Brain microvascular endothelial cell (primary cell): Measurements from ENCODE around the gene PTDSS2.

Source experiments
- DNase-seq: peaks from one replicate; pipeline ENCODE4 v3.0.0-alpha.2; 2020
- H3K27ac ChIP-seq: fragments of 250-450 bp; sonication (Bioruptor Pico); 2 replicates; pipeline ENCODE4 v1.5.1; 2020; ENCODE audit warnings: mild to moderate bottlenecking, moderate library complexity
- H3K27me3 ChIP-seq: fragments of 250-450 bp; sonication (Bioruptor Pico); replicated peaks from 2 replicates; pipeline ENCODE4 v1.5.1; 2020; ENCODE audit warnings: mild to moderate bottlenecking
- H3K36me3 ChIP-seq: fragments of 250-450 bp; sonication (Bioruptor Pico); replicated peaks from 2 replicates; pipeline ENCODE4 v1.5.1; 2020; ENCODE audit warnings: mild to moderate bottlenecking
- H3K4me3 ChIP-seq: 2 replicates; pipeline ENCODE4 v1.5.1; 2011; ENCODE audit warnings: low read depth, mild to moderate bottlenecking, control low read depth, low read length, moderate library complexity
- in situ Hi-C: cut with HindIII; loops from 2 replicates; pipeline ENCODE4 v1.10.0; 2017; ENCODE audit warnings: low sequenced_read_pairs, low pct_ligation_motif_present
- TF ChIP-seq, protein P1 (sequence below): IDR thresholded peaks from 2 replicates; pipeline ENCODE4 v1.5.1; 2011; ENCODE audit warnings: low read depth, mild to moderate bottlenecking, moderate library complexity, low read length, control low read depth, inconsistent platforms; ENCODE audit errors: missing control alignments

PTDSS2 gene

DNA sequence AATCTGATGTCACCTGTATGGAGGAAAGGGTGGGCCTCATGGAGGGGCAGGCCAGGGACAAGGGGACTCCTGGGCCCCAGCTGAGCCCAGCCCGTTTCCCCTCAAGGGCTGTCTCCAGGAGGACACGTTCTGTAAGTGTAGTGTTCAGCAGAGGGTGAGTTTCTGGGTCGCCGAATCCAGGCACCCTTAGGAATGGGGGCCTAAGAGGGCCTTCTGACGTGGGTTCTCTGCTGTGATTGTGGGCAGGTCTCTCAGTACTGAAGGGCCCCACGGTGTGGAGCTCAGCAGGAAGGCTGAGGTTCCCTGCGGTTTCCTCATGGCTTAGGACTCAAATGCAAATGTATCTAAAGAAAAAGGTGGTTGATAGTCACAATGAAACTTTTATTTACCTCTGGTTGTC is 6.5 kb downstream of the PTDSS2 start:
- no peak overlapping the region for H3K4me3 ChIP-seq
- no peak overlapping the region for H3K27ac ChIP-seq
- no peak for DNase-seq
- TF ChIP-seq, protein P1, sequence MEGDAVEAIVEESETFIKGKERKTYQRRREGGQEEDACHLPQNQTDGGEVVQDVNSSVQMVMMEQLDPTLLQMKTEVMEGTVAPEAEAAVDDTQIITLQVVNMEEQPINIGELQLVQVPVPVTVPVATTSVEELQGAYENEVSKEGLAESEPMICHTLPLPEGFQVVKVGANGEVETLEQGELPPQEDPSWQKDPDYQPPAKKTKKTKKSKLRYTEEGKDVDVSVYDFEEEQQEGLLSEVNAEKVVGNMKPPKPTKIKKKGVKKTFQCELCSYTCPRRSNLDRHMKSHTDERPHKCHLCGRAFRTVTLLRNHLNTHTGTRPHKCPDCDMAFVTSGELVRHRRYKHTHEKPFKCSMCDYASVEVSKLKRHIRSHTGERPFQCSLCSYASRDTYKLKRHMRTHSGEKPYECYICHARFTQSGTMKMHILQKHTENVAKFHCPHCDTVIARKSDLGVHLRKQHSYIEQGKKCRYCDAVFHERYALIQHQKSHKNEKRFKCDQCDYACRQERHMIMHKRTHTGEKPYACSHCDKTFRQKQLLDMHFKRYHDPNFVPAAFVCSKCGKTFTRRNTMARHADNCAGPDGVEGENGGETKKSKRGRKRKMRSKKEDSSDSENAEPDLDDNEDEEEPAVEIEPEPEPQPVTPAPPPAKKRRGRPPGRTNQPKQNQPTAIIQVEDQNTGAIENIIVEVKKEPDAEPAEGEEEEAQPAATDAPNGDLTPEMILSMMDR, result no peak
- peaks cover 16% of the 10 kb centered on the region for H3K36me3 ChIP-seq
- in situ Hi-C loops, result no loop called here
- H3K27me3 ChIP-seq, result no peaks in the 10 kb centered on the region

DNA sequence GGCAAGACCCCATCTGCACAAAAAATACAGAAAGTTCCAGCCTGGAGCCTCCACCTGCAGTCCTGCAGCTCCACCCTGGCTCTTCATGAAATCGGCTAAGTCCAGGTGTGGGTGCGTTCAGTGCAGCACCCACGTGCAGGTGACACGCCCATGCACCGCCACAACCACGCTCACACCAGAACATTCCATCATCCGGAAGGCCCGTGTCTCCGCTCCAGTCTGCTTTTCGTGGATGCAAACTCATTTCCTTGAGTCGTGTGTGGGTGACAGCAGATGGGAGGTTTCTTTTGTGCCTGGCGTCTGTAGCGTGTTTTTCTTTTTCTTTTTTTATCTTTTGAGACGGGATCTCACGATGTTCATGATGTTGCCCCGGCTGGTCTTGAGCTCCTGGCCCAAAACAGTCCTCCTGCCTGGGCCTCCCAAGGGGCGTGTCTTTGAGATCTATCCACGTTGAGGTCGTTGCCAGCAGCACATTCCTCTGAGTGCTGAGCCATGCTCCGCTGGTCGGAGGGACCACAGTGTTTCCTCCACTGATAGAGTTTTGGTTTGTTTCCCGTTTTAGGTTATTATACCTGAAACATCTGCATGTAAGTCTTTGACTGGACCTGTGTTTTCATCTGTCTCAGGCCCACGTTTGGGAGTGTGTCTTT is 7.2 kb downstream of the PTDSS2 start:
- Histone ChIP-seq H3K27me3 (no peaks in the 10 kb centered on the region), H3K27ac (no peak overlapping the region), H3K4me3 (no peak overlapping the region), H3K36me3 (peaks cover 18% of the 10 kb centered on the region)
- DNase-seq, result no peak
- in situ Hi-C loops, result no loop called here
- TF ChIP-seq, protein P1, result no peak

DNA sequence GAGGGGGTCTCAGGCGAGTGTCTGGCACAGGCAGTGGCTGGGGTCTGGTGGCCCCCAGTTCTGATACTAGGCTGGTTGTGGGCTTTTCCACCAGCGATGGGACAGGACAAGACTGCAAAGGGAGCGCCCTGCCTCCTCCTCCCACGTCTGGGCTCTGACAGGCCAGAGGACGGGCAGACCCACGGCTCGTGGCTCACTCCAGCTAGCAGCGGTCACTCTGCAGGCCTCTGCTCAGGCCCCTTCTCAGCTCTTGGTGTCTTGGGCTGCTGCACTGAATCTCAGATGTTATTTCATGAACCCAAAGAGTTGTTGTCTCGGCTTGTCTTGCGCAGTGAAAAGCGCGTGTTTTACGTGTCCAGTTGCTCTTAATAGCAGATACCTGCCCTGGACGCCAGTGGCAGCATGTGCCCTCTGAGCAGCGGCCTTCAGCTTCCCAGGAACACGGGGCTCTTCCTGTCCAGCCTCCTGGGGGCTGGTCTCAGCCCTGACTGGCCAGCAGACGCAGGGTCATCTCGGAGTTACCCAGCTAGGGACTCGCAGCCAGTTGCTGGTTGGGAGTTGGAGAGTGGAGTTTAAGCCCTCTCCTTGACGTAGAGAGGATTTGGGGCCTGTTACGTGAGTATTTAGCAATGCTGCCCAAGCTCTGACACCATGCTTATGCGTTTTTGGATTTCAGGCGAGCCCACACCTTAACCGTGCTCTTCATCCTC is 9.6 kb downstream of the PTDSS2 start:
- no peaks in the 10 kb centered on the region for H3K27me3 ChIP-seq
- no peak for DNase-seq
- no peak overlapping the region for H3K27ac ChIP-seq
- TF ChIP-seq, protein P1, result no peak
- peaks cover 12% of the 10 kb centered on the region for H3K36me3 ChIP-seq
- H3K4me3 ChIP-seq, result no peak overlapping the region
- in situ Hi-C loops, result no loop called here

DNA sequence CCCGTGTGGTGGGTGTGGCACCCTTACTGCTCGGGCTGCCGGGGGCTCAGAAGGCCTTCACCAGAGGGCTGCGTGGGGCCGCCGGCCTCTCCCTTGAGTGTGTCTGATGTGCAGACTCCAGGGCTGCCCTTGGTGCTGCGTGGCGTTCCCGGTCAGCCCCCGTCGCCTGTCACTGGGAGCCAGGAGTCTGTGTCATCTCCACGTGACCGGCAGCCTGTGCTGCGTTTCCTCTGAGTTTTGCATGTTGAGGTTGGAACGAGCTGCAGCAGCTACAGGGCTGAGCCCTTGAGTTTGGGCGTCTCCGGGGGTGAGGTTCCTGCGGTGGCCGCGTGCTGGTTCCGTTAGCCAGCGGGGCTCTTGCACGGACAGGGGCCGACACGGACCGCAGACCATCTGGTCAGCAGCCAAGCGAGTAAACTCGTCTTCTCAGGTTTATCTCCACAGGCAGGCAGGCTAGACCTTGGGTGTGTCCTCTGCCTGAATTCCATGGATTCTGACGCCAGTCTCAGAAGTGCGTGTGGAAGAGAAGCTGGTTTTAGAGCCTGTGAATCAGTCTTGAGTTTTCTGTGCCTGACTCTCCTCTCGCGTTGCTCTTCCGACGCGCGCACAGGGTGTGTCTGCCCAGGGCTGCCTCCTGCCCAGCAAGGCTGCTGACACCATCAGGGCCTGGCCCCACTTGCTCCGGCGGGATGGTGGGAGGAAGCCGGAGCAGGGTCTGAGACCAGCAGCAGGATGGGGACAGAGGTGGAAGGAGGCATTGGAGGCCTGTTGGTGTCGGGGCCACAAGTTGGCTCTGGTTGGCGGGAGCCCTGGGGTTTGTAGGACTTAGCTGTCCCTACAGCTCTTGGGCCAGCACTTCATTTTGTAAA is 10.5 kb downstream of the PTDSS2 start:
- Histone ChIP-seq H3K36me3 (peaks cover 12% of the 10 kb centered on the region), H3K4me3 (no peak overlapping the region), H3K27me3 (no peaks in the 10 kb centered on the region), H3K27ac (no peak overlapping the region)
- DNase-seq, result no peak
- TF ChIP-seq, protein P1, result no peak
- in situ Hi-C loops, result no loop called here

DNA sequence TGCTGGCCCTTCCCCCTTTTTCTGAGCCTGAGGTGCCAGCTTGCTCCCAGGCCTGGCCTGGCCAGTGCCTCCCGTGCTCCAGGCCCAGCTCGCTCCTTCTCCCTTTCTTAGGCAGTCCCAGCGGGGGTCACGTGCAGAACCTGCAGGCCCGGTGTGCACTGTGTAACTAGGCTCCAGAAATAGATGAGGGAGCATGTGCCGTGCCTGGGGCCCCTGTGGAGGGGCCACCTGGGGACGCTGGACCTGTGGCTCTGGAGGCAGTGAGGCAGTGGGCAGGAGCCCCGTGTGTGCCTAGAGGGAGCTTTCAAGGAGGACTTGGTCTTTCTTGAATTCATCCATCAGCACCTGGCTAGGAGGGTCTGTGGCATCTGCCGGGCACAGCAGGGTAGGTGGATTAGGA is 11.5 kb downstream of the PTDSS2 start:
- Histone ChIP-seq H3K36me3 (peaks cover 12% of the 10 kb centered on the region), H3K27ac (no peak overlapping the region), H3K27me3 (no peaks in the 10 kb centered on the region), H3K4me3 (no peak overlapping the region)
- no peak for DNase-seq
- TF ChIP-seq, protein P1, result no peak
- in situ Hi-C loops, result no loop called here
